Mucosa of descending colon (tissue), 3 donors: Measurements from ENCODE around the gene LHX3. TPM values are rescaled to one million over a fixed set of nuclear protein-coding genes. Genes with fewer than 3 reads are reported as not detected.

Experiments
- ATAC-seq: fragments of 200-7000 bp; cut with Tn5 transposase; one replicate; pipeline ENCODE4 v1.9.1; 2020; ENCODE audit warnings: mild to moderate bottlenecking, moderate library complexity
- DNase-seq, 3 donors: peaks; one replicate each; pipeline ENCODE4 v3.0.0-alpha.2; 2020
- H3K36me3 ChIP-seq: fragments of 200-600 bp; one replicate; pipeline ENCODE4 v1.8.0; 2021; ENCODE audit warnings: low read depth, mild to moderate bottlenecking
- H3K4me1 ChIP-seq: fragments of 200-600 bp; one replicate; pipeline ENCODE4 v1.8.0; 2021; ENCODE audit warnings: low read depth, mild to moderate bottlenecking
- H3K4me3 ChIP-seq: fragments of 200-600 bp; one replicate; pipeline ENCODE4 v1.8.0; 2021; ENCODE audit warnings: mild to moderate bottlenecking
- H3K9me3 ChIP-seq: fragments of 200-600 bp; one replicate; pipeline ENCODE4 v1.8.0; 2021; ENCODE audit warnings: mild to moderate bottlenecking
- CTCF ChIP-seq: fragments of 200-600 bp; IDR thresholded peaks from one replicate; pipeline ENCODE4 v1.8.0; 2022; ENCODE audit warnings: antibody characterized with exemption, mild to moderate bottlenecking
- intact Hi-C, 2 donors: fragments of 100-400 bp; cut with DNase I in 1 of 2; cut with micrococcal nuclease in 1 of 2; formaldehyde crosslinking; loops; one replicate each; pipeline versions ENCODE4 v1.11.0 to v1.11.1; 2022; cut with DNase I, micrococcal nuclease
- total RNA-seq, 3 donors: library from RNA; stranded (reverse); fragmentation: NEBNext Ultra II Directional in 2 of 3; extraction: Animal tissue kit (Norgen Biotek cat#: 25700) in 2 of 3; gene quantifications; one replicate each; pipeline versions ENCODE4 v1.2.1 to v1.2.4, GENCODE V29; 2021 to 2023
- donor health status: DM: no; HTN: no; CAD: no; lungs with moderate emphysema.
- donor health status: DM: no; HTN: no; CAD: no.
- donor health status: DM: no; HTN: yes; CAD: no.

LHX3 gene
- total RNA-seq, 3 donors from 2014 or later = not detected

DNA sequence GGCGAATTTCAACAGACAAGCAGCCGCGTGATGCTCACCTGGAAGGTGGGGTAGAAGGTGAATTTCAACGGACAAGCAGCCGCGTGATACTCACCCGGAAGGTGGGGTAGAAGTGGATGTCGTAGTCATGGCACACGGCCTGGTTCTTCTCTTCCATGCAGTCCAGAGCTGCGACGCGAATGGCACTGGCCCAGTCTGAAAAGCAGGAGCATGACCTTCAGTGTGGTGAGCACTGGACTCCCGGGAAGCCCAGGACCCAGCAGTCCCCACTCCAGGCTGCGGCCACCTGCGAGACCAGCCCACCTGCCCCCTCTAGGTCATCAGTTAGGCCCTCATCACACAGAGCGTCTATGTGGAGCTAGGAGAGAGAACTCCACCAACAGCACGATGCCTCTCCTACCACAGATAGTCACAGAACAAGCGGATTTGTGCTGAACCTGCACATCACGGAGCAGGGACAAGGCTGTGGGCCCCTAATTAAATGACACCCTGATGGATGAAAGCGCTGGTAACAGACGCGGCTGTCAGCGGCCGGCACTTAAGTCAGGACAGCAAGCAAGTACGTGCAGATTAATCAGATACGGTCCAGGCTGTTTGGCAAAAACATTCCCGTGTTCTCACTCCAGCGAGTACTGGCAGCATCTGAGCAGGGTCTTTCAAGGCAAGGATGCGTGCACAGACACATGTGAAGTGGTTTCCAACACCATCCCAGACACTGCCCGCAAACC, 21.9 kb upstream of the LHX3 start:
- no peak for TF ChIP-seq CTCF
- no peaks in the 10 kb centered on the region for H3K36me3 ChIP-seq
- no peaks in the 10 kb centered on the region for H3K4me1 ChIP-seq
- DNase-seq (no peak), ATAC-seq (no peak)
- H3K9me3 ChIP-seq = no peaks in the 10 kb centered on the region
- intact Hi-C loops = no loop called here
- no peak overlapping the region for H3K4me3 ChIP-seq

GRCh38 chr9:136225748-136226679, 21.1 kb upstream of the LHX3 start:
- peak; percentile 80 for TF ChIP-seq CTCF
- intact Hi-C loops = no loop called here
- no peaks in the 10 kb centered on the region for H3K36me3 ChIP-seq
- H3K9me3 ChIP-seq = no peaks in the 10 kb centered on the region
- DNase-seq (peak; percentile 74 to 85 (median 76)), ATAC-seq (peak; percentile 90)
- H3K4me3 ChIP-seq = no peak overlapping the region
- no peaks in the 10 kb centered on the region for H3K4me1 ChIP-seq

GRCh38 chr9:136225366-136225747, 20.4 kb upstream of the LHX3 start:
- DNase-seq = peak in 1 of 3 donors; percentile 72
- H3K9me3 ChIP-seq = no peaks in the 10 kb centered on the region
- no peaks in the 10 kb centered on the region for H3K4me1 ChIP-seq
- no peaks in the 10 kb centered on the region for H3K36me3 ChIP-seq
- TF ChIP-seq CTCF = no peak
- peak; percentile 63 for ATAC-seq
- H3K4me3 ChIP-seq = no peak overlapping the region
- intact Hi-C loops = no loop called here

GRCh38 chr9:136223871-136224640, 19.1 kb upstream of the LHX3 start:
- DNase-seq (no peak), ATAC-seq (no peak)
- Histone ChIP-seq H3K4me3 (no peak overlapping the region), H3K4me1 (no peaks in the 10 kb centered on the region), H3K9me3 (no peaks in the 10 kb centered on the region), H3K36me3 (no peaks in the 10 kb centered on the region)
- intact Hi-C loops = no loop called here
- TF ChIP-seq CTCF = no peak

- Histone ChIP-seq H3K36me3 (no peaks in the 10 kb centered on the region), H3K4me1 (no peaks in the 10 kb centered on the region), H3K9me3 (no peaks in the 10 kb centered on the region), H3K4me3 (no peak overlapping the region)
- intact Hi-C loops = no loop called here
- ATAC-seq (no peak), DNase-seq (no peak)
- no peak for TF ChIP-seq CTCF
These were observed 18.0 kb upstream of the LHX3 start for GRCh38 chr9:136222906-136223285.
